Measurements from ENCODE around the gene NFYC.
"Not testable (repeated sequence)": the region's sequence is repeated elsewhere in the genome, so short reads cannot be mapped to it uniquely, and the experiment has no call there.

The NFYC gene

GRCh38 chr1:40692429-40692895 is 958 bp downstream of the NFYC start:
- DNase-seq (ENCODE audit: low read depth), result no peak
- peak overlapping the region; percentile 73 for H3K4me3 ChIP-seq (ENCODE audit: control insufficient read depth, low read depth, low read length)
- no peak for TF ChIP-seq CTCF (IDR thresholded peaks at IDR 0.05; ENCODE audit: control insufficient read depth, insufficient read depth, low read depth, low read length, missing control alignments)

- no peak overlapping the region for H3K4me3 ChIP-seq (ENCODE audit: control insufficient read depth, low read depth, low read length)
- no peak for DNase-seq (ENCODE audit: low read depth)
- TF ChIP-seq CTCF (IDR thresholded peaks at IDR 0.05; ENCODE audit: control insufficient read depth, insufficient read depth, low read depth, low read length, missing control alignments), result no peak
Measured at GRCh38 chr1:40693425-40693824, 1.9 kb downstream of the NFYC start.

GRCh38 chr1:40694353-40694874 is 2.9 kb downstream of the NFYC start:
- H3K4me3 ChIP-seq (ENCODE audit: control insufficient read depth, low read depth, low read length), result no peak overlapping the region
- DNase-seq (ENCODE audit: low read depth), result no peak
- no peak for TF ChIP-seq CTCF (IDR thresholded peaks at IDR 0.05; ENCODE audit: control insufficient read depth, insufficient read depth, low read depth, low read length, missing control alignments)

GRCh38 chr1:40696294-40696693 is 4.8 kb downstream of the NFYC start:
- no peak for DNase-seq (ENCODE audit: low read depth)
- TF ChIP-seq CTCF (IDR thresholded peaks at IDR 0.05; ENCODE audit: control insufficient read depth, insufficient read depth, low read depth, low read length, missing control alignments), result no peak

GRCh38 chr1:40697436-40697835 is 5.9 kb downstream of the NFYC start:
- H3K4me3 ChIP-seq (ENCODE audit: control insufficient read depth, low read depth, low read length), result no peak overlapping the region
- TF ChIP-seq CTCF (IDR thresholded peaks at IDR 0.05; ENCODE audit: control insufficient read depth, insufficient read depth, low read depth, low read length, missing control alignments), result no peak
- DNase-seq (ENCODE audit: low read depth), result no peak

More at GRCh38 chr1:40696294-40696693, 4.8 kb downstream of the NFYC start:
- no peak overlapping the region for H3K4me3 ChIP-seq (ENCODE audit: control insufficient read depth, low read depth, low read length)

GRCh38 chr1:40699787-40700186 is 8.3 kb downstream of the NFYC start:
- no peak overlapping the region for H3K4me3 ChIP-seq (ENCODE audit: control insufficient read depth, low read depth, low read length)
- DNase-seq (ENCODE audit: low read depth), result no peak
- no peak for TF ChIP-seq CTCF (IDR thresholded peaks at IDR 0.05; ENCODE audit: control insufficient read depth, insufficient read depth, low read depth, low read length, missing control alignments)

- TF ChIP-seq CTCF (IDR thresholded peaks at IDR 0.05; ENCODE audit: control insufficient read depth, insufficient read depth, low read depth, low read length, missing control alignments), result no peak
- no peak overlapping the region for H3K4me3 ChIP-seq (ENCODE audit: control insufficient read depth, low read depth, low read length)
- DNase-seq (ENCODE audit: low read depth), result no peak
Measured at GRCh38 chr1:40701684-40702083, 10.2 kb downstream of the NFYC start.

GRCh38 chr1:40702810-40703209 is 11.3 kb downstream of the NFYC start:
- DNase-seq (ENCODE audit: low read depth); H3K4me3 ChIP-seq (ENCODE audit: control insufficient read depth, low read depth, low read length): not testable (repeated sequence)

All from AG09309 (cell line).